ENCODE results near the gene RANBP9.

The RANBP9 gene

GRCh38 chr6:13725052-13725451 lies 13.4 kb upstream of the RANBP9 start:
- no peak overlapping the region for H3K4me3 ChIP-seq (ENCODE audit: control insufficient read depth, low read depth, low read length)
- TF ChIP-seq CTCF (IDR thresholded peaks at IDR 0.05; ENCODE audit: control insufficient read depth, insufficient read depth, low read depth, low read length, missing control alignments) = no peak
- DNase-seq (ENCODE audit: low read depth) = no peak

- no peak overlapping the region for H3K4me3 ChIP-seq (ENCODE audit: control insufficient read depth, low read depth, low read length)
- TF ChIP-seq CTCF (IDR thresholded peaks at IDR 0.05; ENCODE audit: control insufficient read depth, insufficient read depth, low read depth, low read length, missing control alignments) = no peak
- DNase-seq (ENCODE audit: low read depth) = no peak
Measured at GRCh38 chr6:13724182-13724581, 12.5 kb upstream of the RANBP9 start.

GRCh38 chr6:13722880-13723279 lies 11.2 kb upstream of the RANBP9 start:
- no peak overlapping the region for H3K4me3 ChIP-seq (ENCODE audit: control insufficient read depth, low read depth, low read length)
- no peak for DNase-seq (ENCODE audit: low read depth)
- TF ChIP-seq CTCF (IDR thresholded peaks at IDR 0.05; ENCODE audit: control insufficient read depth, insufficient read depth, low read depth, low read length, missing control alignments) = no peak

- no peak for TF ChIP-seq CTCF (IDR thresholded peaks at IDR 0.05; ENCODE audit: control insufficient read depth, insufficient read depth, low read depth, low read length, missing control alignments)
- no peak overlapping the region for H3K4me3 ChIP-seq (ENCODE audit: control insufficient read depth, low read depth, low read length)
- no peak for DNase-seq (ENCODE audit: low read depth)
Measured at GRCh38 chr6:13718123-13718458, 6.5 kb upstream of the RANBP9 start.

GRCh38 chr6:13716955-13717295 lies 5.3 kb upstream of the RANBP9 start:
- no peak for TF ChIP-seq CTCF (IDR thresholded peaks at IDR 0.05; ENCODE audit: control insufficient read depth, insufficient read depth, low read depth, low read length, missing control alignments)
- DNase-seq (ENCODE audit: low read depth) = no peak
- no peak overlapping the region for H3K4me3 ChIP-seq (ENCODE audit: control insufficient read depth, low read depth, low read length)

- no peak overlapping the region for H3K4me3 ChIP-seq (ENCODE audit: control insufficient read depth, low read depth, low read length)
- TF ChIP-seq CTCF (IDR thresholded peaks at IDR 0.05; ENCODE audit: control insufficient read depth, insufficient read depth, low read depth, low read length, missing control alignments) = no peak
- DNase-seq (ENCODE audit: low read depth) = no peak
Measured at GRCh38 chr6:13716225-13716954, 4.8 kb upstream of the RANBP9 start.

- no peak overlapping the region for H3K4me3 ChIP-seq (ENCODE audit: control insufficient read depth, low read depth, low read length)
- no peak for DNase-seq (ENCODE audit: low read depth)
- no peak for TF ChIP-seq CTCF (IDR thresholded peaks at IDR 0.05; ENCODE audit: control insufficient read depth, insufficient read depth, low read depth, low read length, missing control alignments)
Measured at GRCh38 chr6:13715444-13715883, 3.8 kb upstream of the RANBP9 start.
